ES-I3 (cell line): ENCODE data around the gene SGO2.

Experiments
- H3K36me3 ChIP-seq: 2 replicates; pipeline ENCODE4 v1.6.1; 2013; ENCODE audit warnings: mild to moderate bottlenecking, low read length, control low read depth, moderate library complexity; ENCODE audit not compliant: insufficient read depth
- H3K4me1 ChIP-seq: 2 replicates; pipeline ENCODE4 v1.6.1; 2013; ENCODE audit warnings: mild to moderate bottlenecking, control low read depth, low read length; ENCODE audit not compliant: insufficient read depth
- H3K9ac ChIP-seq: 2 replicates; pipeline ENCODE4 v1.6.1; 2013; ENCODE audit warnings: low read depth, mild to moderate bottlenecking, low read length, moderate library complexity
- H3K9me3 ChIP-seq: 2 replicates; pipeline ENCODE4 v1.6.1; 2013; ENCODE audit warnings: mild to moderate bottlenecking, low read length, moderate library complexity; ENCODE audit not compliant: control insufficient read depth, insufficient read depth

The SGO2 gene, protein sequence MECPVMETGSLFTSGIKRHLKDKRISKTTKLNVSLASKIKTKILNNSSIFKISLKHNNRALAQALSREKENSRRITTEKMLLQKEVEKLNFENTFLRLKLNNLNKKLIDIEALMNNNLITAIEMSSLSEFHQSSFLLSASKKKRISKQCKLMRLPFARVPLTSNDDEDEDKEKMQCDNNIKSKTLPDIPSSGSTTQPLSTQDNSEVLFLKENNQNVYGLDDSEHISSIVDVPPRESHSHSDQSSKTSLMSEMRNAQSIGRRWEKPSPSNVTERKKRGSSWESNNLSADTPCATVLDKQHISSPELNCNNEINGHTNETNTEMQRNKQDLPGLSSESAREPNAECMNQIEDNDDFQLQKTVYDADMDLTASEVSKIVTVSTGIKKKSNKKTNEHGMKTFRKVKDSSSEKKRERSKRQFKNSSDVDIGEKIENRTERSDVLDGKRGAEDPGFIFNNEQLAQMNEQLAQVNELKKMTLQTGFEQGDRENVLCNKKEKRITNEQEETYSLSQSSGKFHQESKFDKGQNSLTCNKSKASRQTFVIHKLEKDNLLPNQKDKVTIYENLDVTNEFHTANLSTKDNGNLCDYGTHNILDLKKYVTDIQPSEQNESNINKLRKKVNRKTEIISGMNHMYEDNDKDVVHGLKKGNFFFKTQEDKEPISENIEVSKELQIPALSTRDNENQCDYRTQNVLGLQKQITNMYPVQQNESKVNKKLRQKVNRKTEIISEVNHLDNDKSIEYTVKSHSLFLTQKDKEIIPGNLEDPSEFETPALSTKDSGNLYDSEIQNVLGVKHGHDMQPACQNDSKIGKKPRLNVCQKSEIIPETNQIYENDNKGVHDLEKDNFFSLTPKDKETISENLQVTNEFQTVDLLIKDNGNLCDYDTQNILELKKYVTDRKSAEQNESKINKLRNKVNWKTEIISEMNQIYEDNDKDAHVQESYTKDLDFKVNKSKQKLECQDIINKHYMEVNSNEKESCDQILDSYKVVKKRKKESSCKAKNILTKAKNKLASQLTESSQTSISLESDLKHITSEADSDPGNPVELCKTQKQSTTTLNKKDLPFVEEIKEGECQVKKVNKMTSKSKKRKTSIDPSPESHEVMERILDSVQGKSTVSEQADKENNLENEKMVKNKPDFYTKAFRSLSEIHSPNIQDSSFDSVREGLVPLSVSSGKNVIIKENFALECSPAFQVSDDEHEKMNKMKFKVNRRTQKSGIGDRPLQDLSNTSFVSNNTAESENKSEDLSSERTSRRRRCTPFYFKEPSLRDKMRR

DNA sequence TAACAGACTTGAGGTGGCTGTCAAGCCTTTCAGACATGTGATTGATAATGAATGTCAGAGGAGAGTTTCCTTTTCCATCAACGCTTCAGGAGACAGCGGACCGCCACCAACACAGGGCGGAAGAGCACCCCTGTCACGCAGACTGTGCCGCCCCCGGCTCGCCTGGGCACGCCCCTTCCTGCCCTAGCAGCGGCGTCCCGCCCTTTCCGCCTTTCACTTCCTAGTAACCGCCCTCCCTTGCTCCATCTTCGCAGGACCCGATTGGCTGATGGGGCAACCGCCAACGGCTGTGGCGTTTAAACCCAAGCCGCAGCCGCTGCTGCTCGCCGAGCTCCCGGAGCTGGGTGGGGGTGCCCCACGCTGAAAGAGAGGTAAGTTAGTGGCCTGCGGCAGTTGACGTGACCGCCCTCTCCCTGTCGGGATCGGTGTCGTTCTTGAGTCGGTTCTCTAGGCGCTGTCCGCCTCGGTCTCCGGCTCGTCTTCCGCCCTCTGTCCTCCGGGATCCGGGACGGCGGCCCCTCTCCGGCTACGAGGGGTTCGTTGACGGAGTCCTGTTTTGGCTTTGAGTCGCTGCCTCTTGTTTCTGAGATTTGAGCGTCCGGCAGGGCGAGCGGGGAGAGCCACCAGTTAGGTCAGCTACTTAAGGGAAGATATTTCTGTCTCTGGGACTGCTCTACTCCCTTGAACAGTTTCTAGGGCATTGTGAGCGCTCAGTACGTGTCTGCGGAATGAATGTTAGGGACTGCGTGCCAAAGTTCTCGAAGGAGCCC, at the start of gene SGO2:
SGO2 (plus strand) TSS at position 326 of the 770 bp plus-strand sequence. CDS start 6,769 bp downstream, outside the sequence.
- no peaks in the 10 kb centered on the region for H3K36me3 ChIP-seq
- H3K4me1 ChIP-seq = no peaks in the 10 kb centered on the region
- peak within 1 kb of the TSS; percentile 79 for H3K9ac ChIP-seq
- no peaks in the 10 kb centered on the region for H3K9me3 ChIP-seq

DNA sequence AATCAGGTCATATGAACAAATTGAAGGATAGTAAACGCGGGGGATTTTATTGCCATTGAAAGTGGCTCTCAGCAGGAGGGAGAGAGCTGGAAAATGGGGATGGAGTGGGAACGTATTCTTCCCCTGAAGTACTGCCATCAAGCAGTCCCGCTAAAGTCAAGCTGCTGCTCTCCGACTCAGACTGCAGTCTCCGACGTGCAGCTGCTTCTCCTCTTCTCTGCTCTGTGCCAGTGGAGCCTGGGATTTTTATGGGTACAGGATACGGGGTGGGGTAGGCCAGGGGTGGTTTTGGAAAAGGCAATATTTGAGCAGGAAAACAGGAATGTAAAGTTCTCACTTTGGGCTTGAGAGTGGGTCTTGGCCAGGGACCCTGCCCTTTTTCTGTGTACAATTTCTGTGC, 49.2 kb upstream of the SGO2 start:
- peaks cover 16% of the 10 kb centered on the region for H3K36me3 ChIP-seq
- H3K9ac ChIP-seq = no peak overlapping the region
- no peaks in the 10 kb centered on the region for H3K9me3 ChIP-seq
- H3K4me1 ChIP-seq = peaks cover 7% of the 10 kb centered on the region

DNA sequence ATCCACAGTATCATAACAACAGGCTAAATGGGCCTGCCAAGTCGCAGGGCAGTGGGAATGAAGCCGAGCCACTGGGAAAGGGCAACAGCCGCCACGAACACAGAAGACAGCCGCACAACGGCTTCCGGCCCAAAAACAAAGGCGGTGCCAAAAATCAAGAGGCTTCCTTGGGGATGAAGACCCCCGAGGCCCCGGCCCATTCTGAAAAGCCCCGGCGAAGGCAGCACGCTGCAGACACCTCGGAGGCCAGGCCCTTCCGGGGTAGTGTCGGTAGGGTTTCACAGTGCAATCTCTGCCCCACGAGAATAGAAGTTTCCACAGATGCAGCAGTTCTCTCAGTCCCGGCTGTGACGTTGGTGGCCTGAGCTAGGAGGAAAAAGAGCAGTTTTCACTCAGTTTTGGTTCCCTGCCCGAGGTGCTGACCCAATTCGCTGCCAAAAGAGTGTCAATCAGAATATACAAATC, 48.3 kb upstream of the SGO2 start:
- H3K4me1 ChIP-seq = peaks cover 7% of the 10 kb centered on the region
- no peaks in the 10 kb centered on the region for H3K9me3 ChIP-seq
- peaks cover 10% of the 10 kb centered on the region; the same call in 1 of the 2 replicates for H3K36me3 ChIP-seq
- no peak overlapping the region for H3K9ac ChIP-seq

DNA sequence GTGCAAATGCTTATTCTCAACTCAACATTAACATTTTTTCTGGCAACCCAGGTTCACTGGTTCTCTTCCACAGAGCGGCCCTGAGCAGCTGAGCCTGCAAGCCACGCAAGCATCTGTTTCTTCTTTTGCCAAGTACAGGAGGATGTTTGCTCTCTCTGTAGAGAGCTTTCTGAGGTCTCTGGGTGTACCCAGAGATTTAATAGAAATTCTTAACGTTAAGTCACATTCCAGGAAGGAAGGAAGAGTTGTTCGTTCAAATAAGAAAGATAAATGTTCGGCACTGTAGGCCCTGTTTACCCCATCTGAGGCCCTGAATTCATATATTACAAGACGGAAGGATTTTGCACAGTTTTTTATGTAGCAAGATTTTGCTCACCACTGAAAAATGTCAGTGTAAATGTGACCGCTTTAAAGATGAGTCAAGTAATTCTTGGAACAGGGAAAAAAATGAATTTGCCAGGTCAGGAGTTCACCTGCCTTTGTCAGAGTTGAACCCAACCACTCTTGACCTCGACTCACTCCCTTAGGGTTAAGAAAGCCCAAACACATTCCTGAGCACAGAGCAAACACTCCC, 46.2 kb upstream of the SGO2 start:
- H3K36me3 ChIP-seq = peaks cover 10% of the 10 kb centered on the region; the same call in 1 of the 2 replicates
- H3K4me1 ChIP-seq = peaks cover 7% of the 10 kb centered on the region
- H3K9me3 ChIP-seq = no peaks in the 10 kb centered on the region
- H3K9ac ChIP-seq = no peak overlapping the region

DNA sequence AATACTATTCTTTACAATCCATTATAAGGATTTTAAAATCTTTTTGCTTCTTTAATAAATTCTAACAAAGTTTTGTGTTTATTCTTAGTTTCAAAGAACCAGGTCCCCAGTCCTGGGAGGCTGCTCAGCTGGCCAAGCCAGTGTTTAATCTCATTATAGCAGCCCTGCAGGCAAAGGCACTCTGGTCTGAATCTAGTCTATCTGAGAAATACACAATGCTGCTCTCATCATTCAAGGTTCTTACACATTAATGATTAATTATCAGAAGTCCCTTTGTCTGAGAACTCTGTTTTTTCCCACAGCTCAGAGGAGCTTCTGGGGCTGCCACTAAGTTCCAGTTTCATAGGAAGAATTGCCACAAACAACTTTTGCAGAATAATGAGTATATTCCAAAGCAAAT, 43.8 kb upstream of the SGO2 start:
- H3K36me3 ChIP-seq = peaks cover 5% of the 10 kb centered on the region; the same call in 1 of the 2 replicates
- H3K9ac ChIP-seq = no peak overlapping the region
- no peaks in the 10 kb centered on the region for H3K9me3 ChIP-seq
- peaks cover 7% of the 10 kb centered on the region for H3K4me1 ChIP-seq

DNA sequence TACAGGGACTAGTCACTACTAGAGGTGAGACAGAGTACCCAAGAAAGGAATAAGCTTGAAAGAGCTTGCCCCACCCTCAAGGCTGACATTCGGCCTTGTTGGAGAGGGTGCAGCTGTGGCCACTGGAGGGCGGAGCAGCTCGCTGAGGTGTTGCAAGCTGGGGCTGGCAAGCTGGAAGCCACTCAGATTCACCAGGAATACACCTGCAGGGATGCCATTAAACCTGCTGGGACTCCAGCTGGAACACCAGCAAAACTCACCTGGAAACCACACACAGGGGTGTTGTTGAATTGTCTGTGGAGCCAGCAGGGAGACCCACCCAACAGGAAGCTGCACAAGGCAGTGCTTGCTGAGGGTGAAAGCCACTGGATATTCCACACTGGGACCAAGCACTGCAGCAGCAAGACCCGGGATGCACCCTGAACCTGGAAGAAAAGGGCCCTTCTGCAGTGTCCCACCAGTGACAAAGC, 42.2 kb upstream of the SGO2 start:
- Histone ChIP-seq H3K9ac (no peak overlapping the region), H3K9me3 (no peaks in the 10 kb centered on the region), H3K36me3 (no peaks in the 10 kb centered on the region), H3K4me1 (peaks cover 7% of the 10 kb centered on the region)

DNA sequence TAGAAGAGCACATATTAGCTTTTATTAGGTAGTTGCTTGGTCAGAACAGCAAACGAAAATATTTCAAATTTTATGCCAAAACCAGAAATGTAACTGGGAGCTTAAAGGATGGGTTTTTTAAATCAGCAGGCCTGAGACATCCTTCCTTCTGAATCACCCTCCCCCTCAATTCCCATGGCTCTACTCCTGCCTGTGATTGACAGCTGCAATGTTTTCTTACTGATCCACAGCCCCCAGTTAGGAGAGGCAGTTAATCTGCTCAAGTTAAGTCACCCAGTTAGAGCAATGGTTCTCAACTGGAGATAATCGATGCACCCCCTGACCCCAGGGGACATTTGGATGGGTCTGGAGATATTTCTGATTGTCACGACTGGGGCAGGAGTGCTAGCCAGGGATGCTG, 41.1 kb upstream of the SGO2 start:
- Histone ChIP-seq H3K9ac (no peak overlapping the region), H3K4me1 (peaks cover 7% of the 10 kb centered on the region)

DNA sequence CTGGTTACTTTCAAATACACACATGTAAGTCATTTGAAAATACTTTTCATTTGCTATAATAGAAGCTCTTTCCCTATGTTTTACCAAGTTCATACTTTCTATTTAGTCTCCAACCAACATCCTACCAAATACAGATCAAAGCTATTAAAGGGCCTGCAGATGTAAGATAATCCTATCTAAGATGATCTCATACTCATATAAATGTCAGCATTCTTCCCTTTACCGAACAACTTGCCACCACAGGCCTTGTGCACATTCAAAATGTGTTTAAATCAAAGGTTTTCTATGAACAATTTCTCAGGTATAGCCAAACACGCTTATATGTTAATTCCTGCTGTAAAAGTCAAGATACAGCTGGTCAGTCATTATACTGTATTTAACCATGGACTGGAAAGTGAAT, 39.5 kb upstream of the SGO2 start:
- Histone ChIP-seq H3K9me3 (peaks cover under 1% of the 10 kb centered on the region; the same call in 1 of the 2 replicates), H3K4me1 (no peaks in the 10 kb centered on the region), H3K36me3 (no peaks in the 10 kb centered on the region), H3K9ac (no peak overlapping the region)

More for the DNA sequence above, 41.1 kb upstream of the SGO2 start:
- H3K36me3 ChIP-seq = no peaks in the 10 kb centered on the region
- no peaks in the 10 kb centered on the region for H3K9me3 ChIP-seq

DNA sequence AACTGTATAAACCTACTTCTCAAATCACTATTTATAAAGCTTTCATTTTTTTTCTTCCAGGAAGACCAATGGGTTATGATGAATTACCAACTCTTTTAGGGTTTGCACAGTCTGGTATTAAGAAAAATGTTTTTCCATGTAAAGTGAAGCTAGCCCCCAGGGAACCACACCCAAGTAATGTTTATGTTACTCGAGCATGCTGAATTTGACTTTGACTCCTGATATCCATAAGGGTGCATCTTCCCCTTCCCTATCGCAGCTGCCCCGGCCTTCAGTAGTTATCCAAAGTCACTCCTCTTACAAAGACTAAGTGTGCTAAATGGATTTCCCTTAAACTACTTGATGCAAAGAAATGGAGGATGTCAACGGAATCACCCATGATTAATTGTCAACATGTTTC, 37.8 kb upstream of the SGO2 start:
- H3K36me3 ChIP-seq = no peaks in the 10 kb centered on the region
- H3K9me3 ChIP-seq = peaks cover 4% of the 10 kb centered on the region; the same call in 1 of the 2 replicates
- no peak overlapping the region for H3K9ac ChIP-seq
- H3K4me1 ChIP-seq = no peaks in the 10 kb centered on the region

DNA sequence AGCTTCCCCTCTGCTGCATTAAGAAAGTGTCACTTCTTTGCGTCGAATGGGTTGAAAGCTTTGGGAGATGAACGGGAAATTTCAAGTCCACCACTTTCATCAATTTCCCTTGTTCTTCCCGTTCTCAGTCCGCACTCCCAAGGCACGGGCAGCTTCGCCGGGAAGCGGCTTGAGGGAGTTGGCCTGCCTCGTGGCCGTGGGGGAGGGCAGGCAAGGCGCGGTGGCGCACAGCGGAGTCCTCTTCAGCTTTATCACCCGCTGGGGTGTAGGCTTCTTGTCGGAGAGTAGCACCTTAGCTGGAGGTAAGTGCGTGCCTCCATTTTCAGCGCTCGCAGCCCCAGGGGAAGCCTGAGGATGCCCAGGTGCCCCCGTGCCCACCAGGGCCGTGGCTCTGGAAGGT, 36.0 kb upstream of the SGO2 start:
- Histone ChIP-seq H3K9ac (no peak overlapping the region), H3K4me1 (no peaks in the 10 kb centered on the region), H3K9me3 (peaks cover 4% of the 10 kb centered on the region; the same call in 1 of the 2 replicates), H3K36me3 (no peaks in the 10 kb centered on the region)

DNA sequence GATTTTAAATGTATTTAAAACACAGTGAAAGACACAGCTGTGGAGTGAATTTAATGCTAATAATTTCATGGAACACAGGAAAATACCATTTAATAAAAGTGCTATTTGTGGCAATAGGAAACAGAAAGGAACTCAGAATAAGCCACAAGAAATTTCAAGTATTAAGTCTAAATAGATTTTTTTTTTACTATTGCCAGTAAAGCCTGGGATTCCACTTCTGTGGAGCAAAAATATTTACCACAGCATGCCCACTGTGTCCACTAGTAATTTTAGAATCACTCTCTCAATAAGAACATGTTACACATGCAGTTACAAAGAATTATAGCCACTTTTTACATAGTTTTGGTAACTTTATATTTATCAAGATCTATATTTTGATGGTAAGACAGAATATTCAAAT, 33.4 kb upstream of the SGO2 start:
- no peak overlapping the region for H3K9ac ChIP-seq
- H3K36me3 ChIP-seq = no peaks in the 10 kb centered on the region
- no peaks in the 10 kb centered on the region for H3K4me1 ChIP-seq
- H3K9me3 ChIP-seq = peaks cover 4% of the 10 kb centered on the region; the same call in 1 of the 2 replicates

DNA sequence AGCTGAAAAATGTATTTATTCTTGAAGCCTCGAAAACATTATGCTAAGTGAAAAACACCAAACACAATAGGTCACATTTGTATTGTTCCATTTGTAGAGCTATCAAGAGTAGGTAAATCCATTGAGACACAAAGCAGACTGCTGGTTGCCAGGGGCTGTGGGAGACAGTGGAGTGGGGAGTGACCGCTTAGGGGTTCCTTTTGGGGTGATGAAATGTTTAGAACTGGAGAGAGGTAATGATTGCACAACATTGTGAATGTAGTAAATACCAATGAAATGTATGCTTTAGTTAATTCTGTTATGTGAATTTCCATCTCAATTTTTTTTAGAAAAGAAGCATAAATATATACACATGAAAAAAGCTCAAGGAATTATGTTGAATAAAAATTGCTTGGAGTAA, 32.0 kb upstream of the SGO2 start:
- H3K9me3 ChIP-seq = peaks cover 4% of the 10 kb centered on the region; the same call in 1 of the 2 replicates
- no peaks in the 10 kb centered on the region for H3K36me3 ChIP-seq
- H3K4me1 ChIP-seq = peaks cover 5% of the 10 kb centered on the region; the same call in 1 of the 2 replicates
- no peak overlapping the region for H3K9ac ChIP-seq

DNA sequence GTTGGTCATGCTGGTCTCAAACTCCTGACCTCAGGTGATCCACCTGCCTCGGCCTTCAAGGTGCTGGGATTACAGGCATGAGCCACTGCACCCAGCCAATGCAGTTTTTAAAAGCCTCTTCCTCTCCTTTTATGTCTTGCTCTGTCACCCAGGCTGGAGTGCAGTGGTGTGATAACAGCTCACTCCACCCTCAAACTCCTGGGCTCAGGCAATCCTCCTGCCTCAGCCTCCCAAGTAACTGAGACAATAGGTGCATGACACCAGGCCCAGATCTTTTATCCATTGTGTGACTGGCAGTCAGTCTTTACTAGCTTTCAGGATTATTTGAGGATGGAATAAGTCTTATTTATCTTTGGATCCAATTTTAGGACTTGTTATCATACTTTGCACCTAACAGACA, 29.3 kb upstream of the SGO2 start:
- peaks cover 5% of the 10 kb centered on the region; the same call in 1 of the 2 replicates for H3K4me1 ChIP-seq
- no peak overlapping the region for H3K9ac ChIP-seq
- peaks cover 2% of the 10 kb centered on the region; the same call in 1 of the 2 replicates for H3K9me3 ChIP-seq
- no peaks in the 10 kb centered on the region for H3K36me3 ChIP-seq
